ENCODE data around the gene MAEA. TPM values are rescaled to one million over a fixed set of nuclear protein-coding genes. Genes with fewer than 3 reads are reported as not detected.
"Not testable (repeated sequence)": the region's sequence is repeated elsewhere in the genome, so short reads cannot be mapped to it uniquely, and the experiment has no call there.

The MAEA gene
- total RNA-seq, 8 experiments from 2014 or later, result 28.5 to 80.7 (median 56.7) TPM

DNA sequence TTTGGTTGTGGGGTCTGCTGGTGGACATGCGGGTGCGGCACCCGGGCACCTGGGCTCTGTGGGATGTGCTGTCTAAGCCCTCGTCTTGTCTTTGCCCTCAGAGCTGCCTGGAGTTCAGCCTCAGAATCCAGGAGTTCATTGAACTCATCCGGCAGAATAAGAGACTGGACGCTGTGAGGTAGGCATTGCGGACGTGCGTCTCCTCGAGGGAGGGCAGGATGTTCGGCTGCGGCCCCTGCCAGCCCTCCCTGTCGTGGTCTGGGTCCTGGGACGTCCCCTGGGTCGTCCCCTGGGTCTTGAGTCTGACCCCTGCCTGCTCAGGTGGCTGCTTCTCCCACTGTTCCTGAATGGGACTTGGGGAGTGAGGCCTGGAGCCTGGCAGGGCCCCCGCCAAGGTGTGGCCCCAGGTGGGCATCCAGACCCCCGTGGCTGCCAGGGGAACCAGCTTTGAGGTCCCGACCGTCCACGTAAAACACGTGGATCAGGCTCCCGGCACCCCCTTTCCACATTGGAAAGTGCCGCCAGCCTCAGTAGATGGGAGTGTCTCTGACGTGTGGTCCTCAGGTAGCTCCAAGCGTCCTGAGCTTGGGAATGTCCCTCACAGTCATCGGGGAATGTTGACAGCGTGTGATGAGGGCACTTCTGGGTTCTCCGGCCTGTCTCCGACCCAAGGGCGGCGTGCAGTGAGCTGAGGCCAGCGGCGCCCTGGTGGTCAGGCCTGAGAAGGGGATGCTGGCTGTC, 38.0 kb downstream of the MAEA start:
- no peak for ATAC-seq (replicated peaks in 6 of 8)
- Histone ChIP-seq H3K27ac (no peak overlapping the region), H3K4me3 (no peak overlapping the region), H3K4me1 (replicated peaks in 1 of 2) (no peaks in the 10 kb centered on the region)
- in situ Hi-C loops (cut with MboI; ENCODE audit: low pct_unique_long_range_greater_than_20kb in 2 of 9, low sequenced_read_pairs in 9 of 9, unreplicated experiment in 9 of 9), result no loop called here
- WGBS, 10 experiments, result 86 to 100% (median 98%) methylated on average over 1 to 13 of the region's 33 CpGs; no CpG with 5 or more reads in 5 of the 10 experiments

DNA sequence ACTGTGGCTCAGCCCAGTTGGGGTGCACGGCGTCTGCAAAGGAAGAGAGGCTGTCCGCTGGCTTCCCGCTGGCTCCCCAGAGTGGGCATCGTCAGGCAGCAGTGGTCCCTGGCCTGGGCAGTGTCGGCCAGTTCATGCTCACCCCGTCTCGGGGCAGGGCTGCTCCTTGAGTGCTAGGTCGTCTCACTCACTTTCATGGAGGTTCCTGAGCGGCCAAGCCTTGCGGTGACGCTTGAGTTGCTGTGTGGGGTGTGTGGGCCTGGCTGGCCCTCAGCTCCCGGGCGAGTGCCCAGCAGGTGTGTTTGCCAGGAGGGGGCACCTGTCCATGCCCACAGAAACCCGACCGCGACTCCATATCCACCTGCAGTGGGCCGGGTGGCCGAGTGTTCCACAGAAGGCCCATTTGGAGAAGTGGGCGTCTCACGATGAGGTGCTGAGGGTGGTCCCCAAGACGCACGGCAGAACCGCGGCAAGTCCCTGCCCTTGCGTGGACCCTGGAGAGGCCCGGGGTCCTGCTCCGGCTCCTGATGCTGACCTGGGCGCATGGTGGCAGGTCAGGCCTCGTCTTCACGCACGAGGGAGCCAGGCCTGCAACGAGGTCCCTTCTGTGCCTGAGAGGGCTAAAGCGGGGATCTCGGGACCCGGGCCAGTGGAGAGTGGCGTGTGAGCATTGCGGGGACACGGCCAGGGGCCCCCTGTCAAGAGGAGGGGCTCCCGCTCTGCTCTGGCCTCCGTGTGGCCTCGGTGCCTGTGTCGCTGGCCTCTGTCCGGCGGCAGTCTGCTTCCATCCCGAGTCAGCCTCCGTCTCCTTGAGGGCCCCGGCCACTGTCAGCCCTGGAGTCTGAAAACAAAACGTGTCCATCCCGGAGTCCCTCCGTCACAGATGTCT, 38.8 kb downstream of the MAEA start:
- Histone ChIP-seq H3K4me1 (replicated peaks in 1 of 2) (no peaks in the 10 kb centered on the region), H3K27ac (no peak overlapping the region), H3K4me3 (no peak overlapping the region)
- WGBS, 10 experiments, result 84 to 96% (median 92%) methylated on average over 5 to 16 of the region's 51 CpGs; no CpG with 5 or more reads in 5 of the 10 experiments
- no peak for ATAC-seq (replicated peaks in 6 of 8)
- in situ Hi-C loops (cut with MboI; ENCODE audit: low pct_unique_long_range_greater_than_20kb in 2 of 9, low sequenced_read_pairs in 9 of 9, unreplicated experiment in 9 of 9), result no loop called here

DNA sequence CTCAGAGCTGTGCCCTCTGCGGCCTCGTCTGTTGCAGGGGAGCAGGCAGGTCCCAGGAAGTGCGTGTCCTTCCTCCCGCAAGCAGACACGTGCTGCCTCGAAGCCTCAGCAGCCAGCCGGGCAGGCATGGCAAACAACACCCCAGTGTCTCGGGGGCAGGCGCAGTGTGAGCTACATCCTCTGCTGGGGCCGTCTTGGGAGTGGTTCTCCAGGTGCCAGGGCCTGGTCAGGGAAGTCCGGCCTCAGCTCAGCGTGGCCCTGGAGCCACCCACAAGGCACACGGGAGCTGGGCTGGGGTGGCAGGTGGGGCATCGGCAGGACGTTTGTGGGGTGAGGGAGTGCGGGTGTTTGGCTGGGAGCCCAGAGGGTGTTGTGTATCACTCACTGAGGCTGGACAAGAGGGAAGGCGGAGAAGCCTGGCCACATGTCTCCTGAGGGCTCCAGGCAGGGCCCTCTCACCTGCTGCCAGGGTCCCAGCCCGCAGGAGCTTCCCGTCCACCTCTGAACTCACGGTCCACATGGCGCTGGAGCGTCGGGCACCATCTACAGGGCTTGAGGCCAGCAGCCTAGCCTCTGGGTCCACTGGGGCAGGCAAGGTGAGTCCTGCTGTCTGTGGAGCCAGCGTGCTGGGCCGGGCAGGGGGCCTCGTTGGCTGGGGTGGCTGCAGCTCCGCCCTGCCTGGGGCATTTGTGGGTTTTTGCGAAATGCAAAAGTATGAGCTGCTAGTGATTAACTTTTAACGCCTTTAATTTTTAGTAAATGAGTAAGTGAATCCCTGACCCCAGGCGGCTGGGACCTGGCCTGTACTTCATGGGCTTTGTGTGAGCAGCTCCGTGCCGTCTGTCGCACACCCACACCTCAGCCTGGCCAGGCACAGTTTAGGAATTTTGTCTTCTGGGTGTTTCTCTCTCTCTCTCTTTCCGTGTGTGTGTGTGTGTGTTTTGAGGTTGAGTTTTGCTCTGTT, 40.0 kb downstream of the MAEA start:
- 40 to 100% (median 90%) methylated on average over 1 to 13 of the region's 34 CpGs; no CpG with 5 or more reads in 4 of the 10 experiments for WGBS, 10 experiments
- peak in 2 of 8 experiments; percentile 12 to 71 for ATAC-seq (replicated peaks in 6 of 8)
- in situ Hi-C loops (cut with MboI; ENCODE audit: low pct_unique_long_range_greater_than_20kb in 2 of 9, low sequenced_read_pairs in 9 of 9, unreplicated experiment in 9 of 9), result no loop called here
- Histone ChIP-seq H3K27ac (no peak overlapping the region), H3K4me3 (no peak overlapping the region), H3K4me1 (replicated peaks in 1 of 2) (no peaks in the 10 kb centered on the region)

DNA sequence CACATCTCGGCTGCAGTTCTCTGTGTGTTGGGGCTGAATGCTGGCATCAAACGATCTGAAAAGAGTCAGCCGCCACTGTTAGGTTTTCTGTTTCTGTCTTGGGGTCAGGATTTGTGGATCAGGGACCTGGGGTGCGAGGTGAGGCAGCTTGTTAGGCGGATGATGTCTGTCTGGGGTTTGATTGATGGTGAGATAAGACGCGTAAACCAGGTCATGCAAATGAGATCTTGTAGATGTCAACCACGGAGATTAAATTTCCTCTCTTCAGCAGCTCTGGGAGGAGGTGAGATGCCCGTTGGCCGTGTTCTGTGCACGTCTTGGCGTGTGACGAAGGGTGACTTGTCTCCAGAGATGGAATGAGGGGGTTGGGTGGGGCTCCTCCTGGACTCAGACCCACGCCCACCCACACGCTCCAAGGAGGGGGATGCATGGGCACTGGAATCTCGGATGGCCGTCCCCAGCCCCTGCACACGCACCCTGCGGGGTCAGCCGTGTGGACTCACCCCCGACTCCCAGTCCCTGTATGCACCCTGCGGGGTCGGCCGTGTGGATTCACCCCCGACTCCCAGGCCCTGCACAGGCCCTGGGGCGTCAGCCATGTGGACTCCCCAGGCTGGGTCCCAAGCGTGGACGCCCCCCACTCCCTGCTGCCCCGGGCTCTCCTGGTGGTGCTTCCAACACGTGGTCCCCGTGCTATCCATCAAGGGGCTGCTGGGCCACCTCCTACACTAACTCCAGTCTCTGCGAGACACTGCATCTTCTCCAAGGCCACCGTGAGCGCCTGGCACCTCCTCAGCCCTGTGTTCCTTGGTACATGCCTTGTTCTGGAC, 41.3 kb downstream of the MAEA start:
- H3K4me1 ChIP-seq (replicated peaks in 1 of 2), result no peaks in the 10 kb centered on the region
- no peak overlapping the region for H3K4me3 ChIP-seq
- no peak overlapping the region for H3K27ac ChIP-seq
- peak in 3 of 8 experiments; percentile 5 to 23 (median 10) for ATAC-seq (replicated peaks in 6 of 8)
- 60 to 100% (median 87%) methylated on average over 1 to 8 of the region's 34 CpGs; no CpG with 5 or more reads in 5 of the 10 experiments for WGBS, 10 experiments
- in situ Hi-C loops (cut with MboI; ENCODE audit: low pct_unique_long_range_greater_than_20kb in 2 of 9, low sequenced_read_pairs in 9 of 9, unreplicated experiment in 9 of 9), result no loop called here

DNA sequence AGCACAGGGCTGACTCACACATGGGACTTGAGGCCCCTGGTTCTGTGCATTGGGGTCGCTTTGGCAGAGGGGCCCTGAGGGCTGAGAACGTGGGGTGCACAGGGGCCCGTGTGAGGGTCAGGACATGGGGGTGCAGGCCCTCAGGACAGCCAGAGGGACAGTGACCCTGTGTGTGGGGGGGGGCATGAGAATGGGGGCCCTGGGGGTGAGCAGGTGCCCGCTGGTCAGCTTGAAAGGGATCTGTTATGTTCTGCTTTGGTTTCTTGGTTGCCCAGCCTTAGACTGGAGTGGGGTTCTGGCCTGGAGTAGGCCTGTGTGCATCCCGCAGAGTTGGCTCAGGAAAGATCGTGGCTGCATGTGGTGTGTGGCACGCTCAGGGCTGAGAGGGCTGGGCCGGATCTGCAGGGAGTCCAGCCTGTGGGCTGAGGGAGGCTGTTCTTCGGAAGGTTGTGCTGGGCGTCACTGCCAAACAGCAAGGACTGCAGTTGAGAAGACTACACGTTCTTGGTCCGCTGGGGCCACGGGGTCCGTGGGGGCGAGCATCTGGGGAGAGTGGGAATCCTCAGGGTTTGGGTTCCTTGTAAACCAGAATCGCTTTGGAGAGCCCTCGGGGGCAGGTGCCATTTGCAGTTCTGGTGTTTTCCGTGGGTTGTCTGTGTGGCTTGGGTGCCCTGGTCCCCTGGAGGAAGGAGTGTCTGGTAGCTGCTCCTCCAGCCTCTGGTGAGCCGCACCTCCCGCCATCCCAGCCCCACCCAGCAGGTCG, 42.1 kb downstream of the MAEA start:
- no peaks in the 10 kb centered on the region for H3K4me1 ChIP-seq (replicated peaks in 1 of 2)
- ATAC-seq (replicated peaks in 6 of 8), result peak in 3 of 8 experiments; percentile 3 to 36 (median 11)
- H3K4me3 ChIP-seq, result no peak overlapping the region
- in situ Hi-C loops (cut with MboI; ENCODE audit: low pct_unique_long_range_greater_than_20kb in 2 of 9, low sequenced_read_pairs in 9 of 9, unreplicated experiment in 9 of 9), result no loop called here
- 60 to 100% (median 80%) methylated on average over 1 to 5 of the region's 21 CpGs; no CpG with 5 or more reads in 5 of the 10 experiments for WGBS, 10 experiments
- H3K27ac ChIP-seq, result no peak overlapping the region

DNA sequence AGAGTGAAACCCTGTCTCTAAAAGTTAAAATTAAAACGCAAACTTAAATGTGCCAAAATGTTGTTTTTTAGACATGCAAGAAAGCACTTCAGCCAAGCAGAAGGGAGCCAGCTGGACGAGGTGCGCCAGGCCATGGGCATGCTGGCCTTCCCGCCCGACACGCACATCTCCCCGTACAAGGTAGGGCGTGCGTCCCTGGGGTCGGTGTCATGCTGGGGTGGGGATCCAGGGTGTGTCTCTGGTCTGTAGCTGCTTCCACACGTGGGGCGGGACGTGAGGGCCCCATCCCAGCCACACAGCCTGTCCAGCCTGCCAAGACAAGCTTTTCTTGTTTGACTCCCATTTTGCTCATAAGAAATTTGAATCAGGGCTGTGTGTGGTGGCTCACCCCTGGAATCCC, 43.0 kb downstream of the MAEA start:
- H3K27ac ChIP-seq, result no peak overlapping the region
- 80 to 98% (median 94%) methylated on average over 1 to 9 of the region's 13 CpGs; no CpG with 5 or more reads in 6 of the 10 experiments for WGBS, 10 experiments
- in situ Hi-C loops (cut with MboI; ENCODE audit: low pct_unique_long_range_greater_than_20kb in 2 of 9, low sequenced_read_pairs in 9 of 9, unreplicated experiment in 9 of 9), result no loop called here

DNA sequence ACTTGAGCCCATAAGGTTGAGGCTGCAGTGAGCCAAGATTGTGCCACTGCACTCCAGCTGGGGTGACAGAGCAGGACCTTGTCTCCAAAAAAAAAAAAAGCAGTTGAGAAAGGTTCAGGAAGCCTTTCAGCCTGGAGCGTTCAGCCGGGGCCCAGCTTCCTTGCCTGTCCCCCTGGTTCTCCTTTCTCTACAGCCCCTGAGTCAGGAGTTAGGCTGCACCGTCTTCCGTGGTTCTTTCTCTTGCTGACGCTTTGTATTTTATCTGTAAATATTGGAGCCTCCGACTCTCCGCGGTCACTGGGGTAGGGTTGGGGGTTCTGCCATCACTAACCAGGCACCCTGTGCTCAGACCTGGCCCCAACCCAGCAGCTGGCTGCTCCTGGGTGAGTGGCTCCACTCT, 43.6 kb downstream of the MAEA start:
- 77 to 100% (median 89%) methylated on average over 2 to 6 of the region's 8 CpGs; no CpG with 5 or more reads in 6 of the 10 experiments for WGBS, 10 experiments
- no peaks in the 10 kb centered on the region for H3K4me1 ChIP-seq (replicated peaks in 1 of 2)
- ATAC-seq (replicated peaks in 6 of 8), result no peak
- H3K27ac ChIP-seq, result no peak overlapping the region
- in situ Hi-C loops (cut with MboI; ENCODE audit: low pct_unique_long_range_greater_than_20kb in 2 of 9, low sequenced_read_pairs in 9 of 9, unreplicated experiment in 9 of 9), result no loop called here
- H3K4me3 ChIP-seq, result no peak overlapping the region

More for the DNA sequence above, 43.0 kb downstream of the MAEA start:
- Histone ChIP-seq H3K4me3 (no peak overlapping the region), H3K4me1 (replicated peaks in 1 of 2) (no peaks in the 10 kb centered on the region)
- ATAC-seq (replicated peaks in 6 of 8), result peak in 2 of 8 experiments; percentile 40 to 74

DNA sequence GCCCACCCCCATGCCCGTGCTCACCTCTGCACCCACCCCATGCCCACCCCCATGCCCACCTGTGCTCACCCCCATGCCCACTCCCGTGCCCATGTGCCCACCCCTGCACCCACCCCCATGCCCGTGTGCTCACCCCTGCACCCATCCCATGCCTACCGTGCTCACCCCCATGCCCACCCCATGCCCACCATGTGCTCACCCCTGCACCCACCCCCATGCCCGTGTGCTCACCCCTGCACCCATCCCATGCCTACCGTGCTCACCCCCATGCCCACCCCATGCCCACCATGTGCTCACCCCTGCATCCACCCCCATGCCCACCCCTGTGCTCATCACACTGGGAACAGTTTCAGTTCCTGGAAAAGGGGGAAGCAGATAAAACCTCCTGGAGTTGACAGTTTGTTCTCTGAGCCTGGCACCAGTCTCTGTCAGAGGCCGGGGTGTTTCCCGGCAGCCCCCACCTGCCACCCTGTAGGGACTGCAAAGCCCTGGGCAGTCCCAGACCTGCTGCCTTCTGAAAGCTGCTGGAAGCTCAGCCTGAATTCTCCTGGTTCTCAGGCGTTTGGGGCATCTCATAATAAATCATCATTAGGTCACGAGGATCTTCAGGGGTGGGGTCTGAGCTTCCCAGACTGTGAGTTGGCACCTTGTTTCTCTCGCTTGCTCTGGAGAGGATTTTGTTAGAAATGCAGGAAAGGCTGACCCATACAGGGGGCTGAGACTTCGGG, 44.3 kb downstream of the MAEA start:
- in situ Hi-C loops (cut with MboI; ENCODE audit: low pct_unique_long_range_greater_than_20kb in 2 of 9, low sequenced_read_pairs in 9 of 9, unreplicated experiment in 9 of 9); H3K4me3 ChIP-seq; H3K27ac ChIP-seq; H3K4me1 ChIP-seq (replicated peaks in 1 of 2): not testable (repeated sequence)
- ATAC-seq (replicated peaks in 6 of 8), result peak in 1 of 8 experiments; percentile 36
- 40 to 100% (median 80%) methylated on average over 1 to 3 of the region's 12 CpGs; no CpG with 5 or more reads in 5 of the 10 experiments for WGBS, 10 experiments

DNA sequence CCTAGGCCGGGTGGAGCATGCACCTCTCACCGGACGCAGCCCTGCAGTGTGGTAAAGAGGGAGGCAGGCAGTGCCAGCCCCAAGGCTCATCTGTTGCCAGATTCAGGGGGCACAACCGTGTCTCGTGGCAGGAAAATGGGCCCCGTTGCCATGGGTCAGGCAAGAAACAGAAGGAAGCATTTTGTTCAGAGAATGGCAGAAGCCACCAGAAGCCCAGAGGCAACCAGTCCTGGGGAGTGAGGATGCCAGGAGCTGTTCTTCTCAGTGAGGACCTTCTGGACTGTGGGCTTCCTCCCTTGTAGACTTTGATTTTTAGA, 44.8 kb downstream of the MAEA start:
- 74 to 100% (median 95%) methylated on average over 2 to 3 of the region's 6 CpGs; no CpG with 5 or more reads in 7 of the 10 experiments for WGBS, 10 experiments
- H3K27ac ChIP-seq, result no peak overlapping the region
- in situ Hi-C loops (cut with MboI; ENCODE audit: low pct_unique_long_range_greater_than_20kb in 2 of 9, low sequenced_read_pairs in 9 of 9, unreplicated experiment in 9 of 9), result no loop called here
- H3K4me1 ChIP-seq (replicated peaks in 1 of 2), result no peaks in the 10 kb centered on the region
- peak in 3 of 8 experiments; percentile 32 to 84 (median 36) for ATAC-seq (replicated peaks in 6 of 8)
- no peak overlapping the region for H3K4me3 ChIP-seq

DNA sequence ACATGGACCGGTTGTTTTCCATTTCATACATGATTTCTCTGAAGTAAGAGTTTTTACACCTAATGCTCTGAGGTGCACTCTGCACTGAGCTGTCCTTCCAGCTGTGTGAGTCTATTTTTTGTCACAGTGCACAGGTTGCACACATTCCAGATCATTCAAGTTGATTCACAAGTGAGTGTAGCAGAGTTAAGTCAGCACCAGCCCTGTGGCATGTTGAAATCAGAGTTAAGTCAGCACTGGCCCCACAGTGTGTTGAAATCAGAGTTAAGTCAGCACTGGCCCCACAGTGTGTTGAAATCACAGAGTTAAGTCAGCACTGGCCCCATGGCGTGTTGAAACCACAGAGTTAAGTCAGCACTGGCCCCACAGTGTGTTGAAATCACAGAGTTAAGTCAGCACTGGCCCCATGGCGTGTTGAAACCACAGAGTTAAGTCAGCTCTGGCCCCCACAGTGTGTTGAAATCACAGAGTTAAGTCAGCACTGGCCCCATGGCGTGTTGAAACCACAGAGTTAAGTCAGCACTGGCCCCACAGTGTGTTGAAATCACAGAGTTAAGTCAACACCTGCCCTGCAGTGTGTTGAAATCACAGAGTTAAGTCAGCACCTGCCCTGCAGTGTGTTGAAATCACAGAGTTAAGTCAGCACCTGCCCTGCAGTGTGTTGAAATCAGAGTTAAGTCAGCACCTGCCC, 45.6 kb downstream of the MAEA start:
- in situ Hi-C loops (cut with MboI; ENCODE audit: low pct_unique_long_range_greater_than_20kb in 2 of 9, low sequenced_read_pairs in 9 of 9, unreplicated experiment in 9 of 9); ATAC-seq (replicated peaks in 6 of 8); H3K27ac ChIP-seq; H3K4me1 ChIP-seq (replicated peaks in 1 of 2); H3K4me3 ChIP-seq: not testable (repeated sequence)
- WGBS, 10 experiments, result 91 to 100% (median 100%) methylated on average over 1 to 2 of the region's 4 CpGs; no CpG with 5 or more reads in 7 of the 10 experiments

Data from motor neuron (in vitro differentiated cells).